OCI-LY7 (cell line): Measurements from ENCODE around the gene NCF4. TPM values are rescaled to one million over a fixed set of nuclear protein-coding genes. Genes with fewer than 3 reads are reported as not detected.

Experiments
- BruUV-seq: library from RNA; stranded (reverse); fragments of 400-500 nt; replicated peaks from 2 replicates; lab custom pipeline; 2021; lab: Mats Ljungman, UMichigan
- CTCF ChIA-PET: fragments of 300-600 bp; sonication (Branson Sonifier 250); formaldehyde crosslinking; loops from one replicate; lab custom pipeline; 2022; ENCODE audit warnings: antibody characterized with exemption; ENCODE audit not compliant: unreplicated experiment; lab: Charles Lee
- POLR2A ChIA-PET: fragments of 300-600 bp; sonication (Branson Sonifier 250); formaldehyde crosslinking; loops from one replicate; lab custom pipeline; 2022; ENCODE audit warnings: antibody characterized with exemption; lab: Charles Lee
- DNase-seq: peaks from one replicate; pipeline ENCODE4 v3.0.0-alpha.2; 2015; ENCODE audit warnings: low spot score
- H2AFZ ChIP-seq: fragments of 200-600 bp; sonication (generic), shearing (Covaris generic); 2 replicates; pipeline ENCODE4 v1.6.1; 2014; ENCODE audit warnings: mild to moderate bottlenecking, antibody characterized with exemption, low read length, moderate library complexity
- H3K27ac ChIP-seq: fragments of 200-600 bp; sonication (generic); 2 replicates; pipeline ENCODE4 v1.5.1; 2014; ENCODE audit warnings: mixed run types, low read depth, mild to moderate bottlenecking, moderate library complexity, low read length, inconsistent platforms; ENCODE audit not compliant: poor library complexity, severe bottlenecking
- H3K36me3 ChIP-seq: fragments of 200-600 bp; sonication (generic); 2 replicates; pipeline ENCODE4 v1.6.1; 2014; ENCODE audit warnings: mild to moderate bottlenecking, antibody characterized with exemption, low read length, moderate library complexity, mixed read lengths; ENCODE audit not compliant: insufficient read depth
- H3K4me1 ChIP-seq: fragments of 200-600 bp; sonication (generic); 2 replicates; pipeline ENCODE4 v1.5.1; 2014; ENCODE audit warnings: mild to moderate bottlenecking, low read length; ENCODE audit not compliant: insufficient read depth, poor library complexity, severe bottlenecking
- H3K4me2 ChIP-seq: fragments of 200-600 bp; sonication (generic); 2 replicates; pipeline ENCODE4 v1.6.1; 2014; ENCODE audit warnings: mild to moderate bottlenecking, low read length
- H3K4me3 ChIP-seq: fragments of 200-600 bp; sonication (generic); 2 replicates; pipeline ENCODE4 v1.5.1; 2014; ENCODE audit warnings: mild to moderate bottlenecking, low read depth, low read length; ENCODE audit not compliant: poor library complexity, severe bottlenecking
- H3K79me2 ChIP-seq: fragments of 200-600 bp; sonication (generic); 2 replicates; pipeline ENCODE4 v1.6.1; 2016; ENCODE audit warnings: low read depth, mild to moderate bottlenecking, low read length, moderate library complexity, mixed read lengths; ENCODE audit not compliant: insufficient read depth
- H3K9me2 ChIP-seq: fragments of 200-600 bp; sonication (generic); 2 replicates; pipeline ENCODE4 v1.6.1; 2016; ENCODE audit warnings: mild to moderate bottlenecking, low read length, mixed read lengths; ENCODE audit not compliant: insufficient read depth
- H3K9me3 ChIP-seq: fragments of 200-600 bp; sonication (generic); 2 replicates; pipeline ENCODE4 v1.6.1; 2014; ENCODE audit warnings: mild to moderate bottlenecking, mixed run types, low read length, mixed read lengths
- H4K20me1 ChIP-seq: fragments of 200-600 bp; sonication (generic); 2 replicates; pipeline ENCODE4 v1.6.1; 2014; ENCODE audit warnings: mild to moderate bottlenecking, antibody characterized with exemption, low read length, moderate library complexity, mixed read lengths; ENCODE audit not compliant: insufficient read depth
- CTCF ChIP-seq: fragments of 200-600 bp; sonication (generic); conservative IDR thresholded peaks from 2 replicates; pipeline ENCODE4 v1.5.1; 2014; ENCODE audit warnings: mild to moderate bottlenecking, antibody characterized with exemption, low read length, moderate library complexity, mixed read lengths
- EZH2phosphoT487 ChIP-seq: fragments of 200-600 bp; sonication (generic); IDR thresholded peaks from 2 replicates; pipeline ENCODE4 v1.6.1; 2018; ENCODE audit warnings: low read depth, borderline replicate concordance, mild to moderate bottlenecking, mixed run types, antibody characterized with exemption, low read length, moderate library complexity, mixed read lengths
- intact Hi-C: fragments of 100-400 bp; cut with micrococcal nuclease; formaldehyde crosslinking; loops from one replicate; pipeline ENCODE4 v1.10.0; 2022; ENCODE audit not compliant: unreplicated experiment
- total RNA-seq, 2 experiments: library from RNA; depleted of rRNA in 1 of 2; stranded (reverse); fragments of >200 nt in 1 of 2; shearing (Covaris generic) in 1 of 2; gene quantifications; 2 replicates each; pipeline ENCODE4 v1.2.3, GENCODE V29; 2014 to 2022

NCF4 gene
- total RNA-seq, 2 experiments from 2014 or later, result 63.6 to 121 TPM

- Histone ChIP-seq H3K4me1 (no peaks in the 10 kb centered on the region), H2AFZ (no peak overlapping the region), H3K79me2 (no peaks in the 10 kb centered on the region), H3K9me3 (no peaks in the 10 kb centered on the region), H3K9me2 (no peaks in the 10 kb centered on the region), H3K4me2 (no peak overlapping the region), H3K36me3 (no peaks in the 10 kb centered on the region), H3K27ac (no peak overlapping the region), H4K20me1 (no peaks in the 10 kb centered on the region), H3K4me3 (no peak overlapping the region)
- ChIA-PET POLR2A (no interaction called here), CTCF (no interaction called here)
- TF ChIP-seq CTCF, result no peak
- no peak for TF ChIP-seq EZH2phosphoT487
- BruUV-seq, result no TSS peak
- no peak for DNase-seq
- intact Hi-C loops, result no loop called here
Observed at GRCh38 chr22:36893262-36893661, 32.5 kb downstream of the NCF4 start.

GRCh38 chr22:36894266-36894665 lies 33.5 kb downstream of the NCF4 start:
- Histone ChIP-seq H3K4me2 (no peak overlapping the region), H3K4me3 (no peak overlapping the region), H3K9me2 (no peaks in the 10 kb centered on the region), H3K27ac (no peak overlapping the region), H3K36me3 (no peaks in the 10 kb centered on the region), H2AFZ (no peak overlapping the region), H3K4me1 (no peaks in the 10 kb centered on the region), H4K20me1 (no peaks in the 10 kb centered on the region), H3K9me3 (no peaks in the 10 kb centered on the region), H3K79me2 (no peaks in the 10 kb centered on the region)
- no peak for DNase-seq
- no peak for TF ChIP-seq EZH2phosphoT487
- TF ChIP-seq CTCF, result no peak
- BruUV-seq, result no TSS peak
- intact Hi-C loops, result no loop called here
- ChIA-PET CTCF (no interaction called here), POLR2A (no interaction called here)

DNA sequence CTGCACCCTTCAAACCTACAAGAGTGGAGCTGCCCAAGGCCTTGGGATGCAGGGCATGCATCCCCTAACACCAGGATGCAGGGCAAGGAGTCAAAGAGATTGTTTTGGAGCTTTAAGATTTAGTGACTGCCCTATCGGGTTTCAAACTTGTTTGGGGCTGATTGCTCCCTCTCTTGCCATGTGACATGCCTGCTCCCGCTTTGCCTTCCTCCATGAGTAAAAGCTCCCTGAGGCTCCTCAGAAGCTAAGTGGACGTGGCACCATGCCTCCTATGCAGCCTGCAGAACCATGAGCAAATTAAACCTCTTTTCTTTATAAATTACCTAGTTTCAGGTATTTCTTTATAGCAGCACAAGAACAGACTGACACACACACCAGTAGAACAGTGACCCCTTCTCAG lies 36.8 kb downstream of the NCF4 start:
- intact Hi-C loops, result no loop called here
- Histone ChIP-seq H3K9me3 (no peaks in the 10 kb centered on the region), H3K9me2 (no peaks in the 10 kb centered on the region), H4K20me1 (no peaks in the 10 kb centered on the region), H3K4me2 (no peak overlapping the region), H3K27ac (no peak overlapping the region), H3K36me3 (no peaks in the 10 kb centered on the region), H3K79me2 (no peaks in the 10 kb centered on the region), H3K4me3 (no peak overlapping the region), H3K4me1 (no peaks in the 10 kb centered on the region), H2AFZ (no peak overlapping the region)
- no peak for TF ChIP-seq EZH2phosphoT487
- no peak for TF ChIP-seq CTCF
- ChIA-PET CTCF (no interaction called here), POLR2A (no interaction called here)
- DNase-seq, result no peak
- BruUV-seq, result no TSS peak
